NOMO-1 treated with dmso at 0.1 percent for 144 hours (cell line): ENCODE results near the gene C19orf38.

ENCODE experiments used
- DNase-seq: peaks from one replicate; lab custom pipeline; 2025; ENCODE audit not compliant: unreplicated experiment; lab: John Stamatoyannopoulos, UW

Gene C19orf38

GRCh38 chr19:10848230-10848856 lies at the start of gene C19orf38:
TSS of gene C19orf38 (plus strand) at chr19:10848415. CDS start at chr19:10848509, 94 bp downstream.
- peak; percentile 61 for DNase-seq

- no peak for DNase-seq
These were observed 47.7 kb upstream of the C19orf38 start for GRCh38 chr19:10800488-10800887.

GRCh38 chr19:10802479-10802878 lies 45.7 kb upstream of the C19orf38 start:
- DNase-seq: no peak

- no peak for DNase-seq
These were observed 45.0 kb upstream of the C19orf38 start for GRCh38 chr19:10803252-10803651.

GRCh38 chr19:10805065-10805757 lies 43.0 kb upstream of the C19orf38 start:
- DNase-seq: peak; percentile 72

GRCh38 chr19:10805758-10806247 lies 42.4 kb upstream of the C19orf38 start:
- DNase-seq: no peak

- peak; percentile 55 for DNase-seq
These were observed 39.1 kb upstream of the C19orf38 start for GRCh38 chr19:10808937-10809649.

GRCh38 chr19:10809651-10810285 lies 38.4 kb upstream of the C19orf38 start:
- DNase-seq: peak; percentile 30

- no peak for DNase-seq
These were observed 36.7 kb upstream of the C19orf38 start for GRCh38 chr19:10811391-10812111.

- DNase-seq: no peak
These were observed 36.0 kb upstream of the C19orf38 start for GRCh38 chr19:10812196-10812595.

GRCh38 chr19:10812902-10813404 lies 35.3 kb upstream of the C19orf38 start:
- DNase-seq: peak; percentile 82

GRCh38 chr19:10815007-10815536 lies 33.1 kb upstream of the C19orf38 start:
- no peak for DNase-seq

- no peak for DNase-seq
These were observed 32.1 kb upstream of the C19orf38 start for GRCh38 chr19:10815969-10816644.

GRCh38 chr19:10816691-10817090 lies 31.5 kb upstream of the C19orf38 start:
- no peak for DNase-seq

- no peak for DNase-seq
These were observed 30.8 kb upstream of the C19orf38 start for GRCh38 chr19:10817291-10818038.

GRCh38 chr19:10818301-10819123 lies 29.7 kb upstream of the C19orf38 start:
- DNase-seq: no peak

- no peak for DNase-seq
These were observed 28.8 kb upstream of the C19orf38 start for GRCh38 chr19:10819124-10820060.
